ENCODE results near the gene VKORC1.

VKORC1 gene

DNA sequence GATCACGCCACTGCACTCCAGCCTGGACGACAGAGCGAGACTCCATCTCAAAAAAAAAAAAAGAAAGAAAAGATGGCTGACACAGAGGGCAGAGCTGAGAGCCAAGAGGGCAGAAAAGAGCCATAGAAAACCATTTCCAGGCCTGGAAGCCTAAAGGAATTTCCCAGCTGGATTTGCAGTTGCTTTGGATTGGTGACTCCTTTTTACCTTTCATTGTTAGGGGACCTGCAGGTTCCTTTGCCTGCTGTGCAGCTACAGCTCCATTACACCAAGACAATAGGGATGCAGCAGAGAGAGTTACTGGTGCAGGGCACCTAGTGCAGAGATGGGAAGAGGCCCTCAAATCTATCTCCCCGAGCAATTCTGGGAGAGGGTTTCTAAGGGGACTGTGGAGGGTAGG lies 39.0 kb downstream of the VKORC1 start:
- Histone ChIP-seq H3K4me1 (no peaks in the 10 kb centered on the region), H3K4me3 (ENCODE audit: low read depth, low read length) (no peak overlapping the region), H3K36me3 (peaks cover 5% of the 10 kb centered on the region), H3K9me3 (no peaks in the 10 kb centered on the region), H3K27me3 (no peaks in the 10 kb centered on the region)
- no peak for DNase-seq
- TF ChIP-seq CTCF (IDR thresholded peaks at IDR 0.05; ENCODE audit: low read depth, low read length) = no peak

DNA sequence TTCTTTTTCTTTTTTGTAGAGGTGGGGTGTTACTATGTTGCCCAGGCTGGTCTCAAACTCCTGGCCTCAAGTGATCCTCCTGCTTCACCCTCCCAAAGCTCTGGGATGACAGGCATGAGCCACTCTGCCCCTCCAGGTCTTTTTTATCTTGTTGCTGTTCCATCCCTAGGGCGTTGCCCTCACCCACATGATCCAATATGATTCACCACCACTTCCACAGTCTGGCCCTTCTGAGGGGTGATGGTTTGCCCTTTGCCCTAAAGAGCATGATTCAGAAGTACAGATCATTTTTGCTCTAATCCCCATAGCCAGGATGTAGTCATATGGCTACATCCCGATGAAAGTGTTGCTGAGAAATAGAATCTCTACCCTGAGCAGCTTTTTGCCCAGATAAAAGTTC lies 42.5 kb downstream of the VKORC1 start:
- Histone ChIP-seq H3K4me3 (ENCODE audit: low read depth, low read length) (no peak overlapping the region), H3K27me3 (no peaks in the 10 kb centered on the region), H3K9me3 (no peaks in the 10 kb centered on the region), H3K36me3 (no peaks in the 10 kb centered on the region), H3K4me1 (no peaks in the 10 kb centered on the region)
- DNase-seq = no peak
- TF ChIP-seq CTCF (IDR thresholded peaks at IDR 0.05; ENCODE audit: low read depth, low read length) = no peak

GRCh38 chr16:31050280-31051030 lies 44.1 kb downstream of the VKORC1 start:
- TF ChIP-seq CTCF (IDR thresholded peaks at IDR 0.05; ENCODE audit: low read depth, low read length) = no peak
- H3K36me3 ChIP-seq = no peaks in the 10 kb centered on the region
- no peaks in the 10 kb centered on the region for H3K9me3 ChIP-seq
- no peaks in the 10 kb centered on the region for H3K4me1 ChIP-seq
- DNase-seq = no peak
- H3K27me3 ChIP-seq = no peaks in the 10 kb centered on the region
- no peak overlapping the region for H3K4me3 ChIP-seq (ENCODE audit: low read depth, low read length)

DNA sequence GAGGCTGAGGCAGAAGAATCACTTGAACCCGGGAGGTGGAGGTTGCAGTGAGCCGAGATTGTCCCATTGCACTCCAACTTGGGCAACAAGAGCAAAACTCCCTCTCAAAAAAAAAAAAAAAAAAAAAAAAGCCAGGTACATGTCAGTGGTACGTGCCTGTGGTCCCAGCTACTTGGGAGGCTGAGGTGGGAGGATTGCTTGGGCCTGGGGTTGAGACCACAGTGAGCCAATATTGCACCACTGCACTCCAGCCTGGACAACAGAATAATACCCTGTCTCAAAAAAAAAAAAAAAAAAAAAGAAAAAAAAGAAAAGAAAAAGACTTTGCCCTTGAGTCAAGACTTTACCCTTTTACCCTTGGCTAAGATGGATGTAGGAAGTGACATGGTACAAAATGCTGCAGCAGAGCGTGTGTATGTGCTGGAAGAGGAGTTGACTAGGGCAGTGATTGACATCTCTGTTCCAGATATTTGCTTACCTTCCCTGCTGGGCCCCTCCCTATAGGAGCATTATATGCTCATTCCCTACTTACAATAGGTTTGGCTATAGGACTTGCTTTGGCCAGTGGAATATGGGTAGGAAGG lies 50.6 kb downstream of the VKORC1 start:
- Histone ChIP-seq H3K4me3 (ENCODE audit: low read depth, low read length) (no peak overlapping the region), H3K9me3 (no peaks in the 10 kb centered on the region), H3K36me3 (no peaks in the 10 kb centered on the region), H3K4me1 (no peaks in the 10 kb centered on the region), H3K27me3 (no peaks in the 10 kb centered on the region)
- no peak for DNase-seq
- no peak for TF ChIP-seq CTCF (IDR thresholded peaks at IDR 0.05; ENCODE audit: low read depth, low read length)

GRCh38 chr16:31043352-31043751 lies 51.2 kb downstream of the VKORC1 start:
- Histone ChIP-seq H3K9me3 (no peaks in the 10 kb centered on the region), H3K36me3 (no peaks in the 10 kb centered on the region), H3K27me3 (no peaks in the 10 kb centered on the region), H3K4me1 (no peaks in the 10 kb centered on the region), H3K4me3 (ENCODE audit: low read depth, low read length) (no peak overlapping the region)
- no peak for DNase-seq
- TF ChIP-seq CTCF (IDR thresholded peaks at IDR 0.05; ENCODE audit: low read depth, low read length) = no peak

- Histone ChIP-seq H3K9me3 (no peaks in the 10 kb centered on the region), H3K4me1 (no peaks in the 10 kb centered on the region), H3K4me3 (ENCODE audit: low read depth, low read length) (no peak overlapping the region), H3K27me3 (no peaks in the 10 kb centered on the region), H3K36me3 (no peaks in the 10 kb centered on the region)
- no peak for TF ChIP-seq CTCF (IDR thresholded peaks at IDR 0.05; ENCODE audit: low read depth, low read length)
- no peak for DNase-seq
Measured at GRCh38 chr16:31042866-31043265, 51.7 kb downstream of the VKORC1 start.
